NCI-H2227 (cell line): ENCODE measurements around the gene PRRT1.

ENCODE experiments used
- DNase-seq: peaks from one replicate; lab custom pipeline; 2025; ENCODE audit not compliant: unreplicated experiment; lab: John Stamatoyannopoulos, UW

Gene PRRT1

GRCh38 chr6:32127717-32128592, 23.8 kb downstream of the PRRT1 start, which contains the start of gene ATF6B:
ATF6B (minus strand) TSS chr6:32128246; CDS start chr6:32128207, 39 bp downstream.
- peak; percentile 99 for DNase-seq

DNA sequence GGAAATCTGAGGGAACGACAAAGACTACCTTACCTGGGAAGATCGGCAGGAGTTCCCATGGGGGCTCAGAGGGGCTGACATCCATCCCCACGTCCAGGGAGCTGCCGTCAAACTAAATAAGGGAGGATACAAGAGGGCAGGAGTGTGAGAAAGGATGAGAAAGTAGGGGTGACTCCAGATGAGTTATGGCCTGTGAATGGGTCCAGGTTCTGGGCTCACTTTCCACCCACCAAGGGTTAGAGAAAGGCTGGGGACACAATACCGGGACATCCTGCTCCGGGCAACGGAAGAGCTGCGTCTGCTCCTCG, 24.4 kb downstream of the PRRT1 start:
- DNase-seq = no peak

- no peak for DNase-seq
These were observed 24.9 kb downstream of the PRRT1 start for GRCh38 chr6:32126880-32127279.

- DNase-seq = no peak
These were observed 28.1 kb downstream of the PRRT1 start for GRCh38 chr6:32123681-32124080.

GRCh38 chr6:32120573-32121059, 31.1 kb downstream of the PRRT1 start:
- no peak for DNase-seq

- peak; percentile 86 for DNase-seq
These were observed 32.7 kb downstream of the PRRT1 start for GRCh38 chr6:32118782-32119628.

DNA sequence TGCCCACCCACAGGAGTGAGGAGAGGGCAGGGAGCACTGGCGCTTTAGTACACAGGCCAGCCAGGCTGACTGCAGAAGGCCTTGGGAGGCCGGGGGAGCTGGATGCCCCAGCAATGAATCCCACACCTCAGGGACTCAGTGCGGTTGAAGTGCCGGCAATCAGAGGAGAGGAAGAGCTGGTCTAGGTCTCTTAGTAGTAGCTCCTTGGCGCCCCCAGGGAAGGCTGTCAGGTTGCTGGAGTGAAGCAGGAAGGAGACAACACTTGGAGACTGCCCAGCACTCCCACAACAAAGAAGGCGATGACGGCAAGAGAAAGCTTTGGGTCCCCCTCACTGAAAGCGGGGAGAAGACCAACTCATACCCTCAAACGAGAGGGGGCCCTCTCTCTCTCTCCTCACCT, 34.3 kb downstream of the PRRT1 start:
- no peak for DNase-seq

DNA sequence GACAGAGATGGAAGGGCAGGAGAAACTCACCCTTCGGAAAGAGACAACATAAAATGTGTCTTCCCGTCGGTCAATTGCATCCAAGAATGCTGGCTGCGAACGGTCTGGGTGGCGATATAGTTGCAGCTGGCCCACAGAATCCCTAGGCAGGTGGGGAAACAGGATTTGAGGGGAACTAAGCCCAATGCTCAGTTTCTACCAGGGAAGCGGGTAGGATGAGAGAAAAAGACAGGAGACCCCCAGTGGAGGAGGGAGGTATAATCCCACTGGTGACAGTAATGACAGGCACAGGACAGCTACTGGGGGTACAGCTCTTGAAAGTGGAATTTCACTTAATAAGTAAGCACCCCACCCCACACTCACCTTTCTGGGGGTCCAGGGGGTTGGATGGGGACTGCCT, 35.1 kb downstream of the PRRT1 start:
- DNase-seq = peak; percentile 29

DNA sequence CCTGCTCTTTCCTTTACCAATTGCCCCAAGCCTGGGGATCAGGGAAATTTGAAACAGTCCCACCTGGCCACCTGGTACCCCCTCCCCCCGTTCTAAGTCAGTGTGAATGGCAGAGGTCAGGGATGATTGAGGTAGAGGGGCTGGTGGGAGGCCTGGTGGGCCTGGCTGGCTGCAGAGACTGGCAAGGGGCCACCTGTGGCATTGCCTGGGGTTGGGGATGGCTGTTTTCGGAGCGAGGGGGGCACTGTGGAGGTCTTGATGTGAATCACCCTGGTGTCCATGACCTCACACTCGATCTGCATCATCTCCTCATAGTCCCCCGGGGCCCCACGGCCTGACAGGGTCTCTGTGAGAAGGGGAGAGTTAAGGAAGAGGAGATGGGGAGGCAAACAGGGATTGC, 36.1 kb downstream of the PRRT1 start:
- no peak for DNase-seq

GRCh38 chr6:32114796-32115195, 36.9 kb downstream of the PRRT1 start:
- no peak for DNase-seq

GRCh38 chr6:32113386-32114352, 38.1 kb downstream of the PRRT1 start:
- peak; percentile 39 for DNase-seq

- no peak for DNase-seq
These were observed 39.2 kb downstream of the PRRT1 start for GRCh38 chr6:32112431-32112980.

- no peak for DNase-seq
These were observed 40.2 kb downstream of the PRRT1 start for GRCh38 chr6:32111424-32112066.

DNA sequence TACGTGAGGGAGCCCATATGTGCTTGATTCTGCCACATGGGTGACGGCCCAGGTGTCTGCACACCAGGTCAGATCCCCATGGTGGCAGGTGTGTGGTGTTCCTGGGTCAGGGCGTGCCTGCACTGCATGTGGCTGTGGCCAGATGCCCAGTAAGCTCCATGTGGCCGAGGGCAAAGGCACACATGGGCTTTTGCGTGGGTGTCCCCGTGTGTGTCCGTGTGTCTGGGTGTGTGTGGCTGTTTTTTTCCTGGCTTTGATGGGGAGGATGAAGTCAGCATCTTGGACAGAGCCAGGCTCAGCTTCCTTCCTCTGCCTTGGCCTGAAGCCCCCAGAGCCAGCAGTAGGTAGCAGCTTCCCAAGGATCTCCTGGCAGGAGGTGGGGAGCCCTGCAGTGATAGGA, 41.1 kb downstream of the PRRT1 start:
- no peak for DNase-seq

- no peak for DNase-seq
These were observed 42.0 kb downstream of the PRRT1 start for GRCh38 chr6:32109765-32110160.

GRCh38 chr6:32109114-32109764, 42.5 kb downstream of the PRRT1 start, which contains the start of gene TNXB:
TNXB (minus strand) TSS chr6:32109338; CDS start chr6:32098198, 11,140 bp downstream.
- DNase-seq = peak; percentile 17

GRCh38 chr6:32108727-32109113, 43.0 kb downstream of the PRRT1 start:
- no peak for DNase-seq

GRCh38 chr6:32108094-32108627, 43.6 kb downstream of the PRRT1 start:
- peak; percentile 40 for DNase-seq

- no peak for DNase-seq
These were observed 44.3 kb downstream of the PRRT1 start for GRCh38 chr6:32107406-32107805.
